ENCODE results near the gene SHC2. TPM values are rescaled to one million over a fixed set of nuclear protein-coding genes. Genes with fewer than 3 reads are reported as not detected.

SHC2 gene
- total RNA-seq, 1 experiment from 2014 or later = 16.6 TPM

GRCh38 chr19:494171-495080, 33.6 kb upstream of the SHC2 start:
- Histone ChIP-seq H3K14ac (ENCODE audit: insufficient read depth, low read length) (no peak overlapping the region), H4K5ac (ENCODE audit: insufficient read length, low read depth, low read length) (no peak overlapping the region), H3K9ac (ENCODE audit: extremely low read depth, insufficient read length, low read length) (no peak overlapping the region), H3K23me2 (ENCODE audit: insufficient read length, low read depth, low read length, poor library complexity, severe bottlenecking) (peaks cover 9% of the 10 kb centered on the region), H3K4me2 (ENCODE audit: insufficient read depth, insufficient read length, low read length) (no peak overlapping the region), H3K27me3 (ENCODE audit: insufficient read depth, low read length) (peaks cover 14% of the 10 kb centered on the region; the same call in 1 of the 2 replicates), H2BK120ac (ENCODE audit: low read depth, low read length, poor library complexity, severe bottlenecking) (no peak overlapping the region), H2BK20ac (ENCODE audit: low read depth, low read length, poor library complexity, severe bottlenecking) (no peak overlapping the region), H3K79me1 (ENCODE audit: insufficient read depth, low read depth, low read length, poor library complexity, severe bottlenecking) (no peaks in the 10 kb centered on the region), H3K4me1 (ENCODE audit: insufficient read depth, low read length) (no peaks in the 10 kb centered on the region), H4K8ac (replicated peaks; ENCODE audit: insufficient read length, low read depth, low read length) (no peak overlapping the region), H3K56ac (ENCODE audit: insufficient read length, low read depth, low read length) (no peak overlapping the region), H3K27ac (ENCODE audit: insufficient read length, low read depth, low read length) (no peak overlapping the region), H4K20me1 (ENCODE audit: control insufficient read depth, insufficient read depth, insufficient read length) (no peaks in the 10 kb centered on the region), H3K79me2 (ENCODE audit: insufficient read depth, low read length) (no peaks in the 10 kb centered on the region), H2BK15ac (ENCODE audit: low read depth, low read length) (no peak overlapping the region; the same call in 1 of the 2 replicates), H2BK5ac (ENCODE audit: insufficient read length, low read length) (no peak overlapping the region), H3K23ac (ENCODE audit: insufficient read length, low read depth, low read length) (no peak overlapping the region), H3K18ac (ENCODE audit: insufficient read length, low read depth, low read length) (no peak overlapping the region), H2BK12ac (ENCODE audit: insufficient read length, low read depth, low read length) (no peak overlapping the region), H4K91ac (ENCODE audit: insufficient read length, low read depth, low read length) (no peak overlapping the region), H3K9me3 (ENCODE audit: control insufficient read depth, low read depth, low read length) (no peaks in the 10 kb centered on the region), H3T11ph (ENCODE audit: low read length) (no peak overlapping the region), H2AK5ac (ENCODE audit: insufficient read length, low read length) (no peak overlapping the region), H2AFZ (ENCODE audit: low read length) (no peak overlapping the region), H3K4ac (ENCODE audit: low read depth, low read length) (no peak overlapping the region)
- DNase-seq = peak; percentile 35
- no peak for TF ChIP-seq CTCF (conservative IDR thresholded peaks at IDR 0.05)
- Mint-ChIP-seq H3K4me3 (no peak overlapping the region), H3K27me3 (ENCODE audit: low read depth) (peaks cover 35% of the 10 kb centered on the region), H3K27ac (no peak overlapping the region; a peak in 1 of 7 replicates), H3K36me3 (ENCODE audit: insufficient read depth in 1 of 3, low read depth in 3 of 3) (peaks cover 0 to 2% (median 0%) of the 10 kb centered on the region in 3 experiments; a peak in 2 of 7 replicates), H3K9me3 (peaks cover 7 to 9% of the 10 kb centered on the region in 2 experiments; a peak in 4 of 5 replicates), H3K4me1 (peaks cover 0 to 23% of the 10 kb centered on the region in 2 experiments; a peak in 2 of 4 replicates)
- WGBS (ENCODE audit: extremely low coverage, insufficient read length, low lambda C conversion rate) = no CpG with 5 or more reads among the region's 22 CpGs
